HEK293 (cell line): ENCODE measurements around the gene IGSF9B.
"Not testable (repeated sequence)": the region's sequence is repeated elsewhere in the genome, so short reads cannot be mapped to it uniquely, and the experiment has no call there.

Source experiments
- CTCF ChIA-PET: fragments of 350-600 bp; formaldehyde crosslinking; extraction: SDS; loops from one replicate; lab custom pipeline; 2021; ENCODE audit warnings: antibody characterized with exemption; lab: Yijun Ruan, JAX
- POLR2A ChIA-PET: fragments of 300-600 bp; formaldehyde crosslinking; extraction: SDS; loops from one replicate; lab custom pipeline; 2020; ENCODE audit warnings: antibody characterized with exemption, inconsistent platforms; lab: Yijun Ruan, JAX
- H3K27ac ChIP-seq: fragments of 200-500 bp; sonication (Bioruptor generic); 2 replicates; pipeline ENCODE4 v1.5.1; 2014; ENCODE audit warnings: low read depth, low read length, control low read depth, inconsistent platforms; ENCODE audit errors: extremely low read depth
- H3K36me3 ChIP-seq, 2 experiments: fragments of 200-500 bp in 1 of 2; sonication (Bioruptor generic) in 1 of 2; 1 replicate in 1 of 2; 2 replicates in 1 of 2; pipeline ENCODE4 v1.5.1; 2014 to 2017; ENCODE audit warnings: inconsistent platforms in 2 of 2, low read length in 2 of 2; ENCODE audit not compliant: control insufficient read depth in 2 of 2, insufficient read depth in 1 of 2
- H3K4me1 ChIP-seq: fragments of 200-500 bp; sonication (Bioruptor generic); 2 replicates; pipeline ENCODE4 v1.5.1; 2014; ENCODE audit warnings: mild to moderate bottlenecking, low read length, inconsistent platforms; ENCODE audit not compliant: control insufficient read depth, insufficient read depth
- H3K4me3 ChIP-seq: 2 replicates; pipeline ENCODE4 v1.5.1; 2011; ENCODE audit warnings: low read depth, mild to moderate bottlenecking, control low read depth, low read length, moderate library complexity
- H3K9me3 ChIP-seq: fragments of 200-500 bp; sonication (Bioruptor generic); 2 replicates; pipeline ENCODE4 v1.5.1; 2014; ENCODE audit warnings: low read depth, low read length, inconsistent platforms; ENCODE audit not compliant: control insufficient read depth, insufficient read depth
- ATF2 ChIP-seq: fragments of 450-650 bp; formaldehyde crosslinking; IDR thresholded peaks from 2 replicates; pipeline ENCODE4 v1.5.1; 2016; ENCODE audit warnings: missing biosample characterization, missing genetic modification characterization, low read depth
- HOXA7 ChIP-seq: sonication (generic); formaldehyde crosslinking; IDR thresholded peaks from 2 replicates; pipeline ENCODE4 v1.8.1; 2022; ENCODE audit warnings: missing genetic modification reagents, borderline replicate concordance
- MZF1 ChIP-seq: fragments of 450-650 bp; formaldehyde crosslinking; IDR thresholded peaks from 2 replicates; pipeline ENCODE4 v1.5.1; 2017; ENCODE audit warnings: missing biosample characterization, missing genetic modification characterization, borderline replicate concordance
- OSR2 ChIP-seq: fragments of 450-650 bp; formaldehyde crosslinking; IDR thresholded peaks from 2 replicates; pipeline ENCODE4 v1.5.1; 2016; ENCODE audit warnings: missing biosample characterization, missing genetic modification characterization
- OVOL3 ChIP-seq: fragments of 450-650 bp; formaldehyde crosslinking; IDR thresholded peaks from 2 replicates; pipeline ENCODE4 v1.5.1; 2016; ENCODE audit warnings: missing biosample characterization, missing genetic modification characterization
- YY1 ChIP-seq: fragments of 450-650 bp; formaldehyde crosslinking; IDR thresholded peaks from 2 replicates; pipeline ENCODE4 v1.5.1; 2018; ENCODE audit warnings: missing biosample characterization, missing genetic modification characterization
- ZBTB8A ChIP-seq: fragments of 450-650 bp; formaldehyde crosslinking; IDR thresholded peaks from 2 replicates; pipeline ENCODE4 v1.5.1; 2016; ENCODE audit warnings: missing biosample characterization, missing genetic modification characterization
- ZNF23 ChIP-seq: fragments of 450-650 bp; formaldehyde crosslinking; IDR thresholded peaks from 2 replicates; pipeline ENCODE4 v1.5.1; 2016; ENCODE audit warnings: missing biosample characterization, missing genetic modification characterization, borderline replicate concordance
- ZNF266 ChIP-seq: fragments of 450-650 bp; formaldehyde crosslinking; IDR thresholded peaks from 2 replicates; pipeline ENCODE4 v1.5.1; 2016; ENCODE audit warnings: missing biosample characterization, missing genetic modification characterization, low read depth
- ZNF274 ChIP-seq, 2 experiments: fragments of 200-500 bp in 1 of 2; fragments of 450-650 bp in 1 of 2; sonication (Bioruptor generic) in 1 of 2; formaldehyde crosslinking in 1 of 2; IDR thresholded peaks; 2 replicates each; pipeline versions ENCODE4 v1.5.1 to v1.6.1; 2014 to 2016; ENCODE audit warnings: borderline replicate concordance in 1 of 2, inconsistent platforms in 1 of 2, low read length in 1 of 2, missing biosample characterization in 1 of 2, missing genetic modification characterization in 1 of 2
- ZNF530 ChIP-seq: fragments of 450-650 bp; formaldehyde crosslinking; IDR thresholded peaks from 2 replicates; pipeline ENCODE4 v1.5.1; 2016; ENCODE audit warnings: low read depth, missing biosample characterization, missing genetic modification characterization
- ZNF548 ChIP-seq: fragments of 450-650 bp; formaldehyde crosslinking; IDR thresholded peaks from 2 replicates; pipeline ENCODE4 v1.5.1; 2016; ENCODE audit warnings: missing biosample characterization, missing genetic modification characterization
- ZNF555 ChIP-seq: fragments of 450-650 bp; formaldehyde crosslinking; conservative IDR thresholded peaks from 2 replicates; pipeline ENCODE4 v1.5.1; 2017; ENCODE audit warnings: missing biosample characterization, mild to moderate bottlenecking, missing genetic modification characterization, inconsistent platforms
- ZNF621 ChIP-seq: fragments of 450-650 bp; formaldehyde crosslinking; IDR thresholded peaks from 2 replicates; pipeline ENCODE4 v1.5.1; 2017; ENCODE audit warnings: missing biosample characterization, missing genetic modification characterization
- ZNF701 ChIP-seq: fragments of 450-650 bp; formaldehyde crosslinking; IDR thresholded peaks from 2 replicates; pipeline ENCODE4 v1.5.1; 2016; ENCODE audit warnings: missing biosample characterization, missing genetic modification characterization
- ZSCAN30 ChIP-seq: fragments of 450-650 bp; IDR thresholded peaks from 2 replicates; pipeline ENCODE4 v1.5.1; 2018; ENCODE audit warnings: missing biosample characterization, mild to moderate bottlenecking, missing genetic modification characterization, moderate library complexity
- TF ChIP-seq, protein P1 (sequence below): sonication (generic); formaldehyde crosslinking; IDR thresholded peaks from 2 replicates; pipeline ENCODE4 v1.8.1; 2022; ENCODE audit warnings: mild to moderate bottlenecking, moderate library complexity, missing genetic modification reagents
- TF ChIP-seq, protein P2 (sequence below): fragments of 450-650 bp; formaldehyde crosslinking; IDR thresholded peaks from 2 replicates; pipeline ENCODE4 v1.5.1; 2017; ENCODE audit warnings: missing biosample characterization, missing genetic modification characterization
- TF ChIP-seq, protein P3 (sequence below): fragments of 450-650 bp; formaldehyde crosslinking; IDR thresholded peaks from 2 replicates; pipeline ENCODE4 v1.5.1; 2016; ENCODE audit warnings: missing biosample characterization, missing genetic modification characterization
- TF ChIP-seq, protein P4 (sequence below): fragments of 450-650 bp; formaldehyde crosslinking; IDR thresholded peaks from 2 replicates; pipeline ENCODE4 v1.5.1; 2017; ENCODE audit warnings: missing biosample characterization, missing genetic modification characterization

IGSF9B gene

DNA sequence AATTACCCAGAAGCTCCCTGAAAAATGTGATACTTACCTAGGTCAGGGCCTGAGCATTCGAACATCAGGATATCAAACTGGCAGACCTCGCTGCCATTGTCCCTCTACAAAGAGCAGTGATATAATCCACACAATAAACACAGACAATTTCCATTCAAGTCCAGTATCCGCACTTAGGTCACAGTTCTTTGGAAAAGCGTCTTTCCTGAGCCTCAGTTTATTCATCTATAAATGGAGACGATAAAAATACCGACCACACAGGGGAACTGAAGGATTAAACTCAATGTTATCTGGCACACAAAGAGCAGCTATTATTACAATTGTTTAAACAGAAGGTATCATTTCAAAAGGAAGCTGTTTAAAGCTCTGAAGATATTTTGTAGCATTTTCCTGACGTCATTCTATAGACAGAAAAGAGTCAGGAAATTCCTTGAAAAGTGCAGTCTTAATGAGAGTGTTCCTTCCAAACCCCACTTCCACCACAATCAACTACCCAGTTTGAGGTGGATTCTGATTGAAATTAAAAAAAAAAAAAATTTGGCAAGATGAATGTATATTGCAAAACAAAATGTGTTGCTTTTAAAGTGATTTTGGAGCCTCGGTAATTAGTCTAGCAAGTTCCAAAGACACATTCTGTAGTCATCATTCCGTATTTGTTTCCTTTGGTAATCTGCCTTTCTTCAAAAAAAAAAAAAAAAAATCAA lies 47.2 kb upstream of the IGSF9B start:
- Histone ChIP-seq H3K36me3 (no peaks in the 10 kb centered on the region), H3K9me3 (no peaks in the 10 kb centered on the region), H3K4me3 (no peak overlapping the region), H3K27ac (no peak overlapping the region), H3K4me1 (no peaks in the 10 kb centered on the region)
- ChIA-PET POLR2A (no interaction called here), CTCF (interaction anchor here (0.6 to 1.0 kb wide), 3 partner anchors 34 to 93 kb away, joined by 3 to 5 read pairs (median 3); no protein-coding TSS in a partner anchor)
- TF ChIP-seq OVOL3 (tag by site-specific recombination) (no peak), YY1 (tag by site-specific recombination) (no peak), ZNF548 (tag by site-specific recombination) (no peak), MZF1 (tag by site-specific recombination) (no peak), ZNF266 (tag by site-specific recombination) (no peak), ZNF530 (tag by site-specific recombination) (no peak), ZBTB8A (tag by site-specific recombination) (no peak), ZSCAN30 (tag by site-specific recombination) (no peak), ZNF274 (IDR thresholded peaks at IDR 0.05; ENCODE audit: low read length) (no peak), ZNF274 (tag by site-specific recombination; IDR thresholded peaks at IDR 0.05; ENCODE audit: borderline replicate concordance) (no peak)
- TF ChIP-seq, protein P1, sequence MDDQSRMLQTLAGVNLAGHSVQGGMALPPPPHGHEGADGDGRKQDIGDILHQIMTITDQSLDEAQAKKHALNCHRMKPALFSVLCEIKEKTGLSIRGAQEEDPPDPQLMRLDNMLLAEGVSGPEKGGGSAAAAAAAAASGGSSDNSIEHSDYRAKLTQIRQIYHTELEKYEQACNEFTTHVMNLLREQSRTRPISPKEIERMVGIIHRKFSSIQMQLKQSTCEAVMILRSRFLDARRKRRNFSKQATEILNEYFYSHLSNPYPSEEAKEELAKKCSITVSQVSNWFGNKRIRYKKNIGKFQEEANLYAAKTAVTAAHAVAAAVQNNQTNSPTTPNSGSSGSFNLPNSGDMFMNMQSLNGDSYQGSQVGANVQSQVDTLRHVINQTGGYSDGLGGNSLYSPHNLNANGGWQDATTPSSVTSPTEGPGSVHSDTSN (CRISPR knock-in tag) = no peak
- TF ChIP-seq, protein P2, sequence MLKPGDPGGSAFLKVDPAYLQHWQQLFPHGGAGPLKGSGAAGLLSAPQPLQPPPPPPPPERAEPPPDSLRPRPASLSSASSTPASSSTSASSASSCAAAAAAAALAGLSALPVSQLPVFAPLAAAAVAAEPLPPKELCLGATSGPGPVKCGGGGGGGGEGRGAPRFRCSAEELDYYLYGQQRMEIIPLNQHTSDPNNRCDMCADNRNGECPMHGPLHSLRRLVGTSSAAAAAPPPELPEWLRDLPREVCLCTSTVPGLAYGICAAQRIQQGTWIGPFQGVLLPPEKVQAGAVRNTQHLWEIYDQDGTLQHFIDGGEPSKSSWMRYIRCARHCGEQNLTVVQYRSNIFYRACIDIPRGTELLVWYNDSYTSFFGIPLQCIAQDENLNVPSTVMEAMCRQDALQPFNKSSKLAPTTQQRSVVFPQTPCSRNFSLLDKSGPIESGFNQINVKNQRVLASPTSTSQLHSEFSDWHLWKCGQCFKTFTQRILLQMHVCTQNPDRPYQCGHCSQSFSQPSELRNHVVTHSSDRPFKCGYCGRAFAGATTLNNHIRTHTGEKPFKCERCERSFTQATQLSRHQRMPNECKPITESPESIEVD (tag by site-specific recombination) = no peak
- TF ChIP-seq, protein P3, sequence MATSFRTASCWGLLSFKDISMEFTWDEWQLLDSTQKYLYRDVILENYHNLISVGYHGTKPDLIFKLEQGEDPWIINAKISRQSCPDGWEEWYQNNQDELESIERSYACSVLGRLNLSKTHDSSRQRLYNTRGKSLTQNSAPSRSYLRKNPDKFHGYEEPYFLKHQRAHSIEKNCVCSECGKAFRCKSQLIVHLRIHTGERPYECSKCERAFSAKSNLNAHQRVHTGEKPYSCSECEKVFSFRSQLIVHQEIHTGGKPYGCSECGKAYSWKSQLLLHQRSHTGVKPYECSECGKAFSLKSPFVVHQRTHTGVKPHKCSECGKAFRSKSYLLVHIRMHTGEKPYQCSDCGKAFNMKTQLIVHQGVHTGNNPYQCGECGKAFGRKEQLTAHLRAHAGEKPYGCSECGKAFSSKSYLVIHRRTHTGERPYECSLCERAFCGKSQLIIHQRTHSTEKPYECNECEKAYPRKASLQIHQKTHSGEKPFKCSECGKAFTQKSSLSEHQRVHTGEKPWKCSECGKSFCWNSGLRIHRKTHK (tag by site-specific recombination) = no peak

DNA sequence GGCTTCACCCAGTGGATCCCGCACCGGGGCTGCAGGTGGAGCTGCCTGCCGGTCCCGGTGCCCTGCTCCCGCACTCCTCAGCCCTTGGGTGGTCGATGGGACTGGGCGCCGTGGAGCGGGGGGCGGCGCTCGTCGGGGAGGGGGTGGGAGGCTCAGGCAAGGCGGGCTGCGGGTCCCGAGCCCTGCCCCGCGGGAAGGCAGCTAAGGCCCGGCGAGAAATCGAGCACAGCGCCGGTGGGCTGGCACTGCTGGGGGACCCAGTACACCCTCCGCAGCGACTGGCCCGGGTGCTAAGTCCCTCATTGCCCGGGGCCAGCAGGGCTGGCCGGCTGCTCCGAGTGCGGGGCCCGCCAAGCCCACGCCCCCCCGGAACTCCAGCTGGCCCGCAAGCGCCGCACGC lies 46.1 kb upstream of the IGSF9B start:
- H3K27ac ChIP-seq, H3K4me1 ChIP-seq, CTCF ChIA-PET, H3K9me3 ChIP-seq, H3K4me3 ChIP-seq, H3K36me3 ChIP-seq, POLR2A ChIA-PET: not testable (repeated sequence)

DNA sequence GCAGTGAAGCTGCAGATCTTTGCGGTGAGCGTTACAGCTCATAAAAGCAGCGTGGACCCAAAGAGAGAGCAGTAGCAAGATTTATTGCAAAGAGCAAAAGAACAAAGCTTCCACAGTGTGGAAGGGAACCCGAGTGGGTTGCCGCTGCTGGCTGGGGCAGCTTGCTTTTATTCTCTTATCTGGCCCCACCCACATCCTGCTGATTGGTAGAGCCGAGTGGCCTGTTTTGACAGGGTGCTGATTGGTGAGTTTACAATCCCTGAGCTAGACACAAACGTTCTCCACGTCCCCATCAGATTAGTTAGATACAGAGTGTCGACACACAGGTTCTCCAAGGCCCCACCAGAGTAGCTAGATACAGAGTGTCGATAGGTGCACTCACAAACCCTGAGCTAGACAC lies 45.6 kb upstream of the IGSF9B start:
- H3K27ac ChIP-seq, H3K4me1 ChIP-seq, H3K36me3 ChIP-seq, H3K9me3 ChIP-seq, POLR2A ChIA-PET, CTCF ChIA-PET, H3K4me3 ChIP-seq: not testable (repeated sequence)

DNA sequence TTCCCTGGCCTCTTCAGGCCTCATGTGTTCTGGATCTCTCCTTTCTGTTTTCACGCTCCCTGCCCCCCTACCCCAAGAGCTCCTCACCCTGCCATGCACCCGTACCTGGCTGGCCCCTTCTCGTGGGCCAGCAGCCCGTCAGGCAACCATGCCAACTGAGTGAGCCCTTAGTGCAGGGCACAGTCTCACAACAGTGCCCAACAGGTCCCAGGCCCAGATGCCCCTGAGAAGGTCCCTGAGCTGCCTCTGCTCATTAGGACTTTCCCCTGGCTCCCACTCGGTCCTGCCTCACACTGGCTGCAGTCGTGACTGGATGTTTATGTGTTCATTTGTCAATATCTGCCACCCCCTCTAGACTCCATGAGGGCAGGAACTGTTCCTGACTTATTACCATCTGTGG lies 44.8 kb upstream of the IGSF9B start:
- ChIA-PET POLR2A (no interaction called here), CTCF (no interaction called here)
- H3K27ac ChIP-seq = no peak overlapping the region
- H3K4me3 ChIP-seq = no peak overlapping the region
- no peaks in the 10 kb centered on the region for H3K36me3 ChIP-seq
- H3K9me3 ChIP-seq = no peaks in the 10 kb centered on the region
- H3K4me1 ChIP-seq = no peaks in the 10 kb centered on the region
- TF ChIP-seq ZNF621 (tag by site-specific recombination) (no peak), ATF2 (tag by site-specific recombination) (no peak), OSR2 (no peak), ZNF555 (tag by site-specific recombination) (no peak), HOXA7 (CRISPR knock-in tag) (no peak), ZNF23 (no peak), ZNF701 (tag by site-specific recombination) (no peak)
- TF ChIP-seq, protein P4, sequence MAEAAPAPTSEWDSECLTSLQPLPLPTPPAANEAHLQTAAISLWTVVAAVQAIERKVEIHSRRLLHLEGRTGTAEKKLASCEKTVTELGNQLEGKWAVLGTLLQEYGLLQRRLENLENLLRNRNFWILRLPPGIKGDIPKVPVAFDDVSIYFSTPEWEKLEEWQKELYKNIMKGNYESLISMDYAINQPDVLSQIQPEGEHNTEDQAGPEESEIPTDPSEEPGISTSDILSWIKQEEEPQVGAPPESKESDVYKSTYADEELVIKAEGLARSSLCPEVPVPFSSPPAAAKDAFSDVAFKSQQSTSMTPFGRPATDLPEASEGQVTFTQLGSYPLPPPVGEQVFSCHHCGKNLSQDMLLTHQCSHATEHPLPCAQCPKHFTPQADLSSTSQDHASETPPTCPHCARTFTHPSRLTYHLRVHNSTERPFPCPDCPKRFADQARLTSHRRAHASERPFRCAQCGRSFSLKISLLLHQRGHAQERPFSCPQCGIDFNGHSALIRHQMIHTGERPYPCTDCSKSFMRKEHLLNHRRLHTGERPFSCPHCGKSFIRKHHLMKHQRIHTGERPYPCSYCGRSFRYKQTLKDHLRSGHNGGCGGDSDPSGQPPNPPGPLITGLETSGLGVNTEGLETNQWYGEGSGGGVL (tag by site-specific recombination) = no peak
